NCI-H460 (cell line): ENCODE measurements around the gene DYSF. TPM values are rescaled to one million over a fixed set of nuclear protein-coding genes. Genes with fewer than 3 reads are reported as not detected.

Experiments used
- DNase-seq: peaks from one replicate; pipeline ENCODE4 v3.0.0-alpha.2; 2016; ENCODE audit warnings: low read depth; ENCODE audit errors: extremely low read depth
- total RNA-seq: library from RNA; depleted of rRNA; stranded (reverse); fragments of >200 nt; shearing (Covaris generic); gene quantifications from 2 replicates; pipeline ENCODE4 v1.2.3, GENCODE V29; 2014

The DYSF gene
- total RNA-seq, 1 experiment from 2014 or later: 3.4 TPM

- DNase-seq: no peak
Measured at GRCh38 chr2:71521436-71521950, 68.1 kb downstream of the DYSF start.

- no peak for DNase-seq
Measured at GRCh38 chr2:71524476-71524875, 71.1 kb downstream of the DYSF start.

DNA sequence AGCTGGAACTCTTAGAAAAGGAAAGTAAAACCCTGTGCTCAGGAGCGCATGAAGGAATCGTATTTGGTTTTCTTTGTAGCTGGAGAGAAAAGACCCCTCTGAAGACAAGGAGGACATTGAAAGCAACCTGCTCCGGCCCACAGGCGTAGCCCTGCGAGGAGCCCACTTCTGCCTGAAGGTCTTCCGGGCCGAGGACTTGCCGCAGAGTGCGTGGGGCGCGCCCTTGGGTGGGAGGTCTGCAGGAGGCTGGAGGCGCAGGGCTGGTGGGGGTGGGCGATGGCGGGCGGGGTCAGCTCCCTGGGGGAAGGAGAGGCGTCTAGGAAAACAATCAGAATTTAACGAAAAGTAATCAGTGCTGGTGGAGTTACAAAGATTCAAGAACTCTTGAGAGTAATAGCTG, 72.8 kb downstream of the DYSF start:
- DNase-seq: no peak

DNA sequence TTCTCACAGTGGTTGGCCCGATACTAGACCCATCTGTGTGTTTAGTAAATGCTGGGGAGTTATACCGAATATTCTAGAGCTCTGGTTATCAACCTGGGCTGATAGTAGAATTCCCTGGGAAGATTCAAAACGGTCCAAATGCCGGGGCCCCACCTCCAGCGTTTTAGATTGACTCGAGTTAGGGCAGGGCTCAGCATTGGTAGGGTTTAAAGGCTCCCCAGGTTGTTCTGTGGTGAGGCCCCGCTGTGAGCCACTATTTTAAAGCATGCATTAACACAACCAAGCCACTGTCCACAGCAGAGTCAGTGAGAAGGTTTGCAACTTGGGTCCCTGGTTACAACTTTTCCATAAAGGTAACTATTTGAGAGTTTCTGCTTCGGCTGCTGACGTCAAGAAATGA, 73.6 kb downstream of the DYSF start:
- no peak for DNase-seq

DNA sequence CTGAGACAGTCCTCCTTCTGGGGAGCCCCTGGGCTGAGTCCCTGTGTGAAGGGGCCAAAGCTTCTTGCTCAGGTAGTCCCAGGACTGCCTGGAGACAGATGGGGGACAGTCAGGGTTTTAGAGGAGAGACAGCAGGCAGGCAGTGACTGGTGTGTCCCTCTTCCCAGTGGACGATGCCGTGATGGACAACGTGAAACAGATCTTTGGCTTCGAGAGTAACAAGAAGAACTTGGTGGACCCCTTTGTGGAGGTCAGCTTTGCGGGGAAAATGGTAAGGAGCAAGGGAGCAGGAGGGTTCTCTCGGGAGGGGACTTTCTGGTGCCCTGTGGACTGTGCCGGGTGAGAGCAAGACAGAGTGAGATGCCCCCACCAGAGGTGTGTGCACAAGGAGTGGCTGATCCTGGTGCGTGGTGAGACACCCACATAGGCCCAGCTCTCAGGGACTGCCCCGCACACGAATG, 74.8 kb downstream of the DYSF start:
- no peak for DNase-seq

DNA sequence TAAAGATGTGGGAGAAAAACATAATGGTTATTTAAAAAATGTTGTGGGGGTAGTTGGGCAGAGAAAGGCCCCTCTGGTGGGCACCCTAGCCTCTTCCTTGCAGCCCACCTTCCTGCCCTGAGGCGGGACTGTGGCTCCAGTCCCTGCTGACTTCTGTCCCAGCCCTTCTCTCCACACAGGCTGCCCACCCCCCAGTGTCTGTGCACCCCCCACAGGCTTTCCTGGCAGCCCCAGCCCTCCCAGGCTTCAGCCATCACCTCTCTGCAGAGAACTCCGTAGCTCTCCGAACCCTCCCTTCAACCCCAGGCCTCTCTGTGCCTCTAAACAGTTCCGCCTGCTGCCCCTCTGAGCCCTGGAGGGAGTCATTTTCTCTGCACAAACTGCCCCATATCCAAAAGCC, 75.4 kb downstream of the DYSF start:
- DNase-seq: no peak

- no peak for DNase-seq
Measured at GRCh38 chr2:71530211-71530610, 76.8 kb downstream of the DYSF start.

- DNase-seq: peak; percentile 48
Measured at GRCh38 chr2:71530641-71531332, 77.4 kb downstream of the DYSF start.

DNA sequence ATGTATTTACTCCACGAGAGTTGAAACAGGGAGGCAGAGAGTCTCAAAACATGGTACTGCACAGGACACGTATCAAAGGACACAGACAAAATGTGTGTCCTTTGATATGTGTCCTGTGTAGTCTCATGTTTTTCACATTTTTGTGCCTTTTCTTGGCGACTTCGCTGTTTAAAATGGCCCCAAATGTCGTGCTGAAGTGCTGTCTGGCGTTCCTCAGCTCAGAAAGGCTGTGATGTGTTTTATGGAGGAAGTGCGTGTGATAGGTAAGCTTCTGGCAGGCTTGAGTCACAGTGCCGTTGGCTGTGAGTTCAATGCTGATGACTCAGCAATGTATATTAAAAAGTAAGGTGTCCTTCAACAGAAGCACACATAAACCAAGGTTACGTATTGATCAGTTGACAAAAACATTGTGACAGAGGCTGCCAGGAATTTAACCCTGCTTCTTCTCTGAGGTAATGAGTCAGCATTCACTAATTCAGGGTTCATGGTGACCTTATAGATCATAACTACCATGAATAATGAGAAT, 78.2 kb downstream of the DYSF start:
- DNase-seq: no peak

DNA sequence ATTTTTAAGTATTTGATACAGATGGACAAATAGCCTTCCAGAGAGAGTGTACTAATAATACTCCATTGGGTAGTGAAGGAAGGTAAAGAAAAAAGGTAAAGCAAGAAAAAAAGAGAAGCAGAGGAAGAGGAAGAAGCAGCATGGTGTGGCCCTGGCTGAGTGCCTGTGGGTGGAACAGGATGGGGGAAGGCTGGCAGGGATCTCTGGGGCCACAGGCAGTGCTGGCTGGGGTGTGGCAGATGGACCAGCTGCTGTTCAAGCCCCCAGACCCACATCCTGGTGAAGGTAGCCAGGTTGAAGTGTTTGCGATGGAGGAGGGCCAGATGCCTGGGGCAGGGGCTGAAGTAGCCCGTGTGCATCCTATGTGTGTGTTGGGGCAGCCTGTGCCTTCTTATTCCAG, 79.0 kb downstream of the DYSF start:
- DNase-seq: no peak

GRCh38 chr2:71534201-71534600, 80.8 kb downstream of the DYSF start:
- DNase-seq: no peak

DNA sequence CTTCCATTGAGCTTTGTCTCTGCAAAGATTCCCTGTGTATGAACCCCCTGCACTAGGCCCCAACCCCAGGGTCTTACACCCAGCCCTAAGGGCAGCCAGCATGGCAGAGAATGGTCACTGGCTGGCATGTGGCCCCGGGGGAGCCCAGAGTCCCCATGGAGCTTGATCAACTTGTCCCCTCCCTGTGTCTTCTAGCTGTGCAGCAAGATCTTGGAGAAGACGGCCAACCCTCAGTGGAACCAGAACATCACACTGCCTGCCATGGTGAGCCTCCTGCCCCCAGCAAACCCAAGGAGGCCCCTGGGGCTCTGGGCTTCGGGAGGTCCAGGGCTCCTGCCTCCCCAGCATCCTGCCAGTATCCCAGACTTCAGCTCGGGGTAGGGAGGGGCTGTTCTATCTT, 81.5 kb downstream of the DYSF start:
- DNase-seq: no peak

DNA sequence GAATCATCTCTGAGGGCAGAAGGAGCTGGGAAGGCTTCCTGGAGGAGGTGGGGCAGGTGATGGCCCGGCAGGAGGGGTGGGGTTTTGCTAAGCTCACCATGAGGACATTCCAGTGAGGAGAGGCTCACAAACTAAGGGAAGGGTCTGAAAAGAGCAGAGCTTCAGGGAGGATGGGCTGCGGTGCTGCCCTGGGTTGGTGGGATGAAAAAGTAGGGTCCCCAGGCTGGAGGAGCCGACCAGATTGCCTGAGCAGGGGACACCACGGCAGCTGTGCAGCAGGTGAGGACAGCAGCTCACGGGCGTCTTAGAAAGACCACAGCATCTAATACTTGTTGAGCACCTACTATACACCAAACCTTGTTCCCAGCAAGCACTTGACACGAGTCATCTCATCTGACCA, 82.2 kb downstream of the DYSF start:
- no peak for DNase-seq

- no peak for DNase-seq
Measured at GRCh38 chr2:71536226-71536671, 82.9 kb downstream of the DYSF start.

DNA sequence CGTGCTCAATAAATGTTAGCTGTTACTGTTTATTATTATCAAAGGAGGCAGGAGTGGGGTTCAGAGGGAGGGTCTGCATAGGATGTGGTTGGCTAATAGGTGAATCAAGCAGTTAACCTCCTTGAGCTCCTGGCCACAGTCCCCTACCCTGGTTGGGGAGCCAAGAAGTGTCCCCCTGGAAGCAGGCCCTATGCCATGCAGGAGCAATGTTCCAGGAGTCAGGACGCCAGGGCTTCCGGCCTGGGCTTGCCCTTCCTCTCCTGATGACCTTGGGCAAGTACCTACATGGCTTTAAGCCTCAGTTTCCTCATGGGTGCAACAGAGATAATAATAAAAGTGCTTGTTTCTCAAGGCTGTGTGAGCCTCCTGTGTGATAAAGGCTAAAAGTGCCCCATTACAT, 84.9 kb downstream of the DYSF start:
- no peak for DNase-seq

DNA sequence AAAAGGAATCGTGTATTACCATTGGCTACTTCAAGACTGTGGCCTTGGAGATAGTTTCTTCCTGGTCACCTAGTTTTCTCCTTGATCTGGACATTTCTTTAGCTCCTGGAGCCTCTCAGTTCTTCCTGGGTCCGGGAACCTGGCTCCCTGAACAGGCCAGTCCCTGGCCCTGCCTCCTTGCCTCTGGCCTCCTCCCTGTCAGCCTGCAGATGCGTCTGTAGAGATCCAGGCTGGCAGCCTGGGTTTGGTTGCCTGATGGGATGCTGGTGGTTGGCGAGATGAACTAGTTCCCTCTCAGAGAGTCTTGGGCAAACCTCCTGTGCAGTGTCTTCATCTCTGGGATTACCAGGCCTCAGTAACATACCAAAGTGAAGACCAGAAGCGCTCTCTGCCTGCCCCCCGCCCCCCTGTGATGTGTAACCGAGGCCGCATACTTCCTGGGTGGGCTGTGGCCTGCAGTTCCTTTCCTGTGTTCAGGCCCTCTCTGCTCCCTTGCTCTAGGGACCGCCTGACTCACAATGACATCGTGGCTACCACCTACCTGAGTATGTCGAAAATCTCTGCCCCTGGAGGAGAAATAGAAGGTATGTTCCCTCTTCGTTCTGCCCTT, 85.4 kb downstream of the DYSF start:
- no peak for DNase-seq

DNA sequence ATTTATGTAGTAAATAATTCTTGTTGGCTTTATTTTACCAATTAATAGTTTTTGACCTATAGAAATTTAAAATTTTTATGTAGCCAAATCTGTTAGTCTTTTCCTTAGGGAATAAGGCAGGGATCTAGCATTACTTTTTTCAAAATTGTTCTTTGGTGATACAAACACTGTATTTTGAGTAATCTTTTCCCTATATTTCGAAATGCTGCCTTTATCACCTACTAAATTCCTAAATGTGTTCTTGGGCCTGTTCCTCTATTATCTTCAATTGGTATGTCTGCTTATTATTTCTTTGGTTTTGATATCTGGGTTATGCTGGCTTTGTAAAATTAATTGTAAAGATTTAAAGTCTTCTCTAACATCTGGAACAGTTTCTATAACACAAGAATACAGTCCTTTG, 87.5 kb downstream of the DYSF start:
- DNase-seq: no peak

DNA sequence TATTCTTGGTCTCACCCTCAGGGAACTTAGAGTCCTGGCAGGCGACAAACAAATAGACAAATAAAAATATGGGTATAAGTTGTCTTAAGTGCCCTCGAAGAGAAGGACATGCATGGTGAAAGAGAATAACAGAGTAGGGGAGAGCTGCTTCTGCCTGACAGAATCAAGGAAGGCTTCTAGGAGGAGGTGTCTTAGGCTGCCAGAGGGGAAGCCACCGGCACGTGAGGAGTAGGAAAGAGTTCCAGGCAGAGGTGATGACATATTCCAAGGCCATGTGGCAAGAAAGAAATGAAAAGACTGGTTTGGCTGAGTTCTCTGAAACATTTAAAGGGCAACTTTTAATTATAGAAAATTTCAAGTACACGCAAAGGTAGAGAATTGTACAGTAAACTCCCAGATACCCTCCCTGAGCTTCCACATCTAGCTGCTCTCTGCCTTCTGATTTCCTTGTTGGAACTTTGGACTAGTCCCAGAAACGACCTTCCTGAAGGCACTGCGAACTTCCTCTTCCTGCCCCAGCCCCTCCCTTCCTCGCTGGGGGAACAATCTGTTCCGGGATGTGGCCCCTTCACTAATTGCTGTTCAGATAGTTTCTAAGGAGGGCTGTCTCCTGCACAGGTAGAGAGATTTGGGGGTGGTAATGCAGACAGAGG, 91.7 kb downstream of the DYSF start:
- no peak for DNase-seq

DNA sequence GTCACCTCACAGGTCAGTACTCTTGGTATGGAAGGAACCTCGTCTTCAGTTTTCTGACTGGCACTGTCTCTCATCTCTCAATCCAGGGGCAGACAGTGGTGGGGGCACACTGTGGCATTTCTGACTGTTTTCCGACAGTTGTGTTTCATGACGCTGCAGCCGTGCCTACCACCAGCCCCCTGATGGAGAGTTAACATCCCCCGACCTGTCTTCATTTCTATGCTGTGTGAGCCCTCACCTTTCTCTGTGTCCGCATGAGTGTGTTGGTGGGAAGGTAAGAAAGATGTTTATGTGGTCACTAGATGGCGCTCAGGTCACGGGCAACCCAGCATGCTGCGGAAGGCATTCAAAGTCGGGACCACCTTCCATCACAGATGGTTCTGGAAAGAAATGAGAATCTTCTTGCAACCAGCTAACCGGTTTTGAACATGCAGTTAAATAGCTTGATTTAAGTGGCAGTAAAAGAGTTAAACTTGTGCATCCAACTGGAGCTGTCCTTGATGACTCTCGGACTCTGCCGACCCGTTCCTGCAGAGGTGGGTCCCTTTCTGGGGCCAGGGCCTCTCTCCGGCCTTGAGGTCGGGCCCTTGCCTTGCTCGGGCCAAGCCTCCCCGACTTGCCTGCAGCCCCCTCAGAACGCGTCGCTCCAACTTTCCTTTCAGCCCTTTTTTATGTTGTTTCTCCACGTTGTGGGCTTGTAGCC, 92.4 kb downstream of the DYSF start:
- DNase-seq: peak; percentile 64

DNA sequence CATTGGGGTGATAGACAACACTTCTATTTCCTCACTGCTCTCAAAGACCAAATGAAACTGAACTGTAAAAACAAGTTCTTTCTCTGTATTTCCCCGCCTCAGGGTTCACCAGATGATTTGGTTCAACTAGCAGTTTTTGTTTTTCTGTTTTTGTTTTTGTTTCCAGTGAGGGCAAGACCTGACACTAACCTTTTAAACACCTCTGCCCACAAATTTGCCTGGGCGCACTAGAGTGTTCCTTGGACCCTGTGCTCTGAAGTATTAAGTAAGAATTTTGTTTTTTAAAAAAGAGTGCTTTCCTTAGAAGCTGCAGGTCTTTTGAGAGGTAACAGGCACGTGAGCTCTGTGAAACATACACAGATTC, 92.9 kb downstream of the DYSF start:
- DNase-seq: no peak

GRCh38 chr2:71546777-71547281, 93.5 kb downstream of the DYSF start:
- no peak for DNase-seq
